B cell (primary cell): ENCODE measurements around the gene HOMER3. TPM values are rescaled to one million over a fixed set of nuclear protein-coding genes. Genes with fewer than 3 reads are reported as not detected.

Source experiments
- ATAC-seq: fragments of 200-7000 bp; cut with Tn5 transposase; one replicate; pipeline ENCODE4 v1.10.0; 2021; ENCODE audit warnings: low read depth, mild to moderate bottlenecking, moderate number of reproducible peaks, moderate library complexity
- CTCF ChIA-PET: fragments of 350-600 bp; sonication (Branson Sonifier 250); formaldehyde crosslinking; loops from one replicate; lab custom pipeline; 2021; ENCODE audit warnings: antibody characterized with exemption, inconsistent platforms; lab: Charles Lee
- POLR2A ChIA-PET: fragments of 350-600 bp; sonication (Branson Sonifier 250); formaldehyde crosslinking; loops from one replicate; lab custom pipeline; 2021; ENCODE audit warnings: antibody characterized with exemption; lab: Charles Lee
- DNase-seq: peaks from one replicate; pipeline ENCODE4 v3.0.0; 2013
- H2AFZ ChIP-seq: 2 replicates; pipeline ENCODE4 v1.6.1; 2012; ENCODE audit warnings: mild to moderate bottlenecking, low read depth, low read length; ENCODE audit not compliant: insufficient read depth, poor library complexity, severe bottlenecking
- H3K27ac ChIP-seq, 2 donors: 1 replicate in 1 of 2; 2 replicates in 1 of 2; pipeline ENCODE4 v1.5.1; 2012 to 2013; ENCODE audit warnings: low read length in 2 of 2, mild to moderate bottlenecking in 2 of 2, moderate library complexity in 1 of 2
- H3K27me3 ChIP-seq, 4 experiments: fragments of 200-600 bp in 1 of 4; sonication (generic) in 1 of 4; replicated peaks in 1 of 4; 1 replicate in 2 of 4; 2 replicates in 2 of 4; pipeline versions ENCODE4 v1.6.1 to v1.7.0; 2013 to 2016; ENCODE audit warnings: low read length in 3 of 4, mild to moderate bottlenecking in 2 of 4, mixed read lengths in 1 of 4, moderate library complexity in 1 of 4; ENCODE audit not compliant: insufficient read depth in 4 of 4, control insufficient read depth in 3 of 4; ENCODE audit errors: control extremely low read depth in 1 of 4
- H3K36me3 ChIP-seq, 2 experiments: replicated peaks in 1 of 2; 1 replicate in 1 of 2; 2 replicates in 1 of 2; pipeline versions ENCODE4 v1.6.1 to v1.7.1; 2013; ENCODE audit warnings: low read length in 1 of 2; ENCODE audit not compliant: insufficient read depth in 2 of 2, control insufficient read depth in 1 of 2; ENCODE audit errors: control extremely low read depth in 1 of 2, extremely low read depth in 1 of 2
- H3K4me1 ChIP-seq, 2 donors: fragments of 200-600 bp in 1 of 2; sonication (generic) in 1 of 2; 1 replicate in 1 of 2; 2 replicates in 1 of 2; pipeline versions ENCODE4 v1.5.1 to v1.6.1; 2013 to 2017; ENCODE audit warnings: low read length in 2 of 2; ENCODE audit not compliant: control insufficient read depth in 2 of 2, insufficient read depth in 2 of 2
- H3K4me2 ChIP-seq: replicated peaks from 2 replicates; pipeline ENCODE3; 2012; ENCODE audit warnings: mild to moderate bottlenecking, low read depth, low read length; ENCODE audit not compliant: poor library complexity, severe bottlenecking
- H3K4me3 ChIP-seq, 5 experiments: fragments of 200-600 bp in 1 of 5; sonication (generic) in 1 of 5; 1 replicate in 3 of 5; 2 replicates in 2 of 5; pipeline versions ENCODE4 v1.5.1 to v1.7.0; 2011 to 2016; ENCODE audit warnings: low read length in 4 of 5, mild to moderate bottlenecking in 4 of 5, low read depth in 2 of 5, control low read depth in 1 of 5, moderate library complexity in 1 of 5; ENCODE audit not compliant: insufficient read depth in 1 of 5; ENCODE audit errors: control extremely low read depth in 1 of 5, extremely low read depth in 1 of 5
- H3K79me2 ChIP-seq: fragments of 200-600 bp; sonication (generic); one replicate; pipeline ENCODE4 v1.6.0; 2016; ENCODE audit warnings: low read length; ENCODE audit not compliant: control insufficient read depth, insufficient read depth
- H3K9ac ChIP-seq: fragments of 200-600 bp; sonication (generic); 2 replicates; pipeline ENCODE4 v1.6.1; 2017; ENCODE audit warnings: mild to moderate bottlenecking, low read length, moderate library complexity
- H3K9me3 ChIP-seq, 3 donors: one replicate each; pipeline versions ENCODE4 v1.6.1 to v1.7.1; 2013; ENCODE audit warnings: low read length in 2 of 3; ENCODE audit not compliant: control insufficient read depth in 2 of 3, insufficient read depth in 1 of 3; ENCODE audit errors: control extremely low read depth in 1 of 3
- H4K20me1 ChIP-seq: 2 replicates; pipeline ENCODE4 v1.6.0; 2012; ENCODE audit warnings: mild to moderate bottlenecking, low read length; ENCODE audit not compliant: insufficient read depth, control insufficient read depth, poor library complexity, severe bottlenecking
- H3K27ac Mint-ChIP-seq: one replicate; pipeline ENCODE4 v1.8.0; 2021; ENCODE audit warnings: mixed read lengths
- H3K27me3 Mint-ChIP-seq: one replicate; pipeline ENCODE4 v1.8.0; 2021; ENCODE audit warnings: mixed read lengths
- H3K4me1 Mint-ChIP-seq: one replicate; pipeline ENCODE4 v1.8.0; 2021; ENCODE audit warnings: mixed read lengths
- H3K4me3 Mint-ChIP-seq: one replicate; pipeline ENCODE4 v1.8.0; 2021; ENCODE audit warnings: mixed read lengths
- H3K9me3 Mint-ChIP-seq: one replicate; pipeline ENCODE4 v1.8.0; 2022; ENCODE audit warnings: mixed read lengths; ENCODE audit not compliant: insufficient read depth
- EZH2 ChIP-seq: IDR thresholded peaks from 2 replicates; pipeline ENCODE4 v1.6.1; 2012; ENCODE audit warnings: borderline replicate concordance, low read depth, mild to moderate bottlenecking, moderate library complexity, low read length; ENCODE audit not compliant: insufficient read depth, poor library complexity, severe bottlenecking
- WGBS: methylation state at CpG from one replicate; pipeline ENCODE4 v1.1.5; 2013; ENCODE audit warnings: missing lambda C conversion rate; ENCODE audit not compliant: insufficient coverage; 5-methylcytosine and 5-hydroxymethylcytosine counted together
- intact Hi-C: fragments of 100-400 bp; cut with micrococcal nuclease; formaldehyde crosslinking; loops from one replicate; pipeline ENCODE4 v1.10.0; 2022
- polyA plus RNA-seq: library from polyadenylated mRNA; depleted of rRNA; stranded (reverse); fragments of >200 nt; gene quantifications from 2 replicates; pipeline ENCODE4 v1.2.3, GENCODE V29; 2012
- total RNA-seq, 2 donors: library from RNA; stranded (reverse); fragments of 120-200 nt in 1 of 2; gene quantifications; 1 replicate in 1 of 2; 2 replicates in 1 of 2; pipeline versions ENCODE4 v1.2.3 to v1.2.4, GENCODE V29; 2013 to 2022
- TF ChIP-seq, protein P1 (sequence below): fragments of 200-600 bp; IDR thresholded peaks from one replicate; pipeline ENCODE4 v1.8.0; 2022; ENCODE audit warnings: antibody characterized with exemption, mild to moderate bottlenecking

Gene HOMER3
- total and polyA plus RNA-seq, 2 donors (not counting 1 experiment from before 2014, with no cell fraction given) = 5.9 to 26.4 TPM

DNA sequence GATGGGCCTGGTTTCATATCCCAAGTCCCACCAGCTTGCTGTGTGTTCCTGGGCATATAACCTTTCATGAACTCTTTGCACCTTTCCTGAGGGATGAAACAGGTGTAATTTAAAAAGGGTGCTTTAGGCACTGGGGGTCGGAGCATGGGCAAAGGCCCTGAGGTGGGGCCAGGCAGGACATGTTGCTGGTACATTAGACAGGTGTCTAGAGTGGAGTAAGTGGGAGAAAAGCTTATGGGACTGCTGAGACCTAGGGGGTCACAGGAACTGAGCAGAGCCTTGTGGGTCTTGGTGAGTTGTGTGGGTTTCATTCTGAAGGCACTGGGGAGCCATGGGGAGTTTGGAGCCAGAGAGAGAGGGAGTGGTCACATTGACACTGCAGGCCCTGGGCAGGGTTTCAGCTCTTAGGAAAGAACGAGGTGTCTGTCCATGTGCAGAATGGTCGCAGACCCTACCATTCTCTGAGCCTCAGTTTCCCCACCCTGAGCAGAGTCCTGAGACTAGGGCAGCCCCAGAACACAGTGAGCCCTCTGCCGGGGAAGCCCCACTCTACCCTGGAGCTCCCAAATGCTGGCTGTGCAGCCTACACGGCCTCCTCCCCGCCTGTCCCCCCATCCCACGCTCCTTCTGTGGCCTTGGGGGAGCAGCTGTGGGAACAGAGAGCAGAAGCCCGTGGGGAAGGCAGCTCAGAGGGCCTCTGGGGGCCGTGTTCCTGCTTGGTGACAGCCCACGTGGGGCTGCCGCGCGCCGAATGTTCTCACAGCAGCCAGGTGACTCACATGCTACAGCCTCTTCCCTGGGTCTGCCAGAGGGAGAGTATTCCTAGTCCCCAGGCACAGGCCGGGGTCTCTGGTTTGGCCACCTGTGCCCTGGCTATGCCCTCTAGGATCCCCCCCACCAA lies 7.3 kb upstream of the HOMER3 start:
- no peaks in the 10 kb centered on the region for H4K20me1 ChIP-seq
- TF ChIP-seq, protein P1, sequence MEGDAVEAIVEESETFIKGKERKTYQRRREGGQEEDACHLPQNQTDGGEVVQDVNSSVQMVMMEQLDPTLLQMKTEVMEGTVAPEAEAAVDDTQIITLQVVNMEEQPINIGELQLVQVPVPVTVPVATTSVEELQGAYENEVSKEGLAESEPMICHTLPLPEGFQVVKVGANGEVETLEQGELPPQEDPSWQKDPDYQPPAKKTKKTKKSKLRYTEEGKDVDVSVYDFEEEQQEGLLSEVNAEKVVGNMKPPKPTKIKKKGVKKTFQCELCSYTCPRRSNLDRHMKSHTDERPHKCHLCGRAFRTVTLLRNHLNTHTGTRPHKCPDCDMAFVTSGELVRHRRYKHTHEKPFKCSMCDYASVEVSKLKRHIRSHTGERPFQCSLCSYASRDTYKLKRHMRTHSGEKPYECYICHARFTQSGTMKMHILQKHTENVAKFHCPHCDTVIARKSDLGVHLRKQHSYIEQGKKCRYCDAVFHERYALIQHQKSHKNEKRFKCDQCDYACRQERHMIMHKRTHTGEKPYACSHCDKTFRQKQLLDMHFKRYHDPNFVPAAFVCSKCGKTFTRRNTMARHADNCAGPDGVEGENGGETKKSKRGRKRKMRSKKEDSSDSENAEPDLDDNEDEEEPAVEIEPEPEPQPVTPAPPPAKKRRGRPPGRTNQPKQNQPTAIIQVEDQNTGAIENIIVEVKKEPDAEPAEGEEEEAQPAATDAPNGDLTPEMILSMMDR = no peak
- TF ChIP-seq EZH2 = no peak
- H3K9me3 Mint-ChIP-seq = no peaks in the 10 kb centered on the region
- peak overlapping the region; percentile 19 for H3K4me3 Mint-ChIP-seq
- DNase-seq (no peak), ATAC-seq (no peak)
- H3K27ac ChIP-seq = no peak overlapping the region
- intact Hi-C loops = no loop called here
- H3K4me1 ChIP-seq = peaks cover 6 to 34% of the 10 kb centered on the region in 2 donors
- peaks cover 8% of the 10 kb centered on the region for H3K27me3 Mint-ChIP-seq
- peaks cover 0 to 3% (median 0%) of the 10 kb centered on the region in 4 experiments for H3K27me3 ChIP-seq
- H3K4me2 ChIP-seq = no peak overlapping the region
- no peaks in the 10 kb centered on the region for H3K36me3 ChIP-seq
- H3K4me1 Mint-ChIP-seq = peaks cover 19% of the 10 kb centered on the region
- CTCF ChIA-PET = interaction anchor here (0.8 kb wide), 1 partner anchor 72 kb away, joined by 3 read pairs; no protein-coding TSS in a partner anchor
- H2AFZ ChIP-seq = no peak overlapping the region
- POLR2A ChIA-PET = no interaction called here
- no peak overlapping the region for H3K4me3 ChIP-seq
- no peaks in the 10 kb centered on the region for H3K9me3 ChIP-seq
- H3K27ac Mint-ChIP-seq = peak overlapping the region; percentile 26
- H3K79me2 ChIP-seq = no peaks in the 10 kb centered on the region
- WGBS = 83% methylated on average over 15 of the region's 15 CpGs
- no peak overlapping the region for H3K9ac ChIP-seq

DNA sequence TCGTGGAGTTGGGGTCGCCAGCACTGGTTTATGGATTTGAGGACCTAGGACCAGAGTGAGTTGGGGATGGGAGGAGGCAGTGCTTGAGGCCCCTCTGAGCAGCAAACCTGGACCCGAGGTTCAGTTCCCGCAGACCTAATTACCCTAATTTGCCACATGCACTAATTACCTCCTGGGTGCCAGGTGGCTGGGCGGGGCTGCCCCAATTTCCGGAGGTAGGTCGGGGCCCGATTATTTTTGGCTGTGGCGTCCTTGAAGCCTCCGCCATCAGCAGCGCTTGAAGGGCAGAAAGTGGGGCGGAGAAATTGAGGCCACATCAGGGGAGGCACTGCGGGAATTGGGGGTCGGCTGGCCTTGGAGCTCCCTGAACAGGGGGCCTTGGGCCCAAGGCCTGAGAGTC lies 5.9 kb upstream of the HOMER3 start:
- Mint-ChIP-seq H3K27me3 (peaks cover 16% of the 10 kb centered on the region), H3K4me1 (peaks cover 24% of the 10 kb centered on the region), H3K4me3 (peak overlapping the region; percentile 45), H3K9me3 (no peaks in the 10 kb centered on the region), H3K27ac (peak overlapping the region; percentile 86)
- peaks cover 0 to 9% (median 0%) of the 10 kb centered on the region in 4 experiments for H3K27me3 ChIP-seq
- H3K4me2 ChIP-seq = peak overlapping the region; percentile 15
- DNase-seq = no peak
- ATAC-seq = peak; percentile 39
- no peaks in the 10 kb centered on the region for H3K79me2 ChIP-seq
- TF ChIP-seq EZH2 = no peak
- TF ChIP-seq, protein P1 = no peak
- H4K20me1 ChIP-seq = no peaks in the 10 kb centered on the region
- ChIA-PET POLR2A (interaction anchor here (0.6 kb wide), 1 partner anchor 353 kb away, joined by 3 read pairs; no protein-coding TSS in a partner anchor), CTCF (interaction anchor here (0.7 kb wide), 1 partner anchor 332 kb away, joined by 3 read pairs; no protein-coding TSS in a partner anchor)
- intact Hi-C loops = no loop called here
- no peaks in the 10 kb centered on the region for H3K9me3 ChIP-seq
- H3K4me3 ChIP-seq = no peak overlapping the region
- H3K4me1 ChIP-seq = peaks cover 6 to 34% of the 10 kb centered on the region in 2 donors
- no peak overlapping the region for H3K9ac ChIP-seq
- H3K36me3 ChIP-seq = no peaks in the 10 kb centered on the region
- H3K27ac ChIP-seq = peak overlapping the region in 1 of 2 donors; percentile 60
- H2AFZ ChIP-seq = no peak overlapping the region
- 89% methylated on average over 10 of the region's 14 CpGs for WGBS
